Endothelial cell of umbilical vein (primary cell): ENCODE results near the gene MED25. TPM values are rescaled to one million over a fixed set of nuclear protein-coding genes. Genes with fewer than 3 reads are reported as not detected.

Source experiments
- BruUV-seq: library from RNA; stranded (reverse); fragments of 400-500 nt; replicated peaks from 2 replicates; lab custom pipeline; 2021; lab: Mats Ljungman, UMichigan
- CTCF ChIA-PET: fragments of 300-600, 350-600 bp; sonication (Branson Sonifier 250); formaldehyde crosslinking; loops from one replicate; lab custom pipeline; 2021; ENCODE audit warnings: antibody characterized with exemption, inconsistent platforms; lab: Charles Lee
- POLR2A ChIA-PET: fragments of 300-600, 350-600 bp; sonication (Branson Sonifier 250); formaldehyde crosslinking; loops from one replicate; lab custom pipeline; 2021; ENCODE audit warnings: antibody characterized with exemption, inconsistent platforms; lab: Charles Lee
- DNase-seq: peaks from one replicate; pipeline ENCODE4 v3.0.0-alpha.2; 2011; ENCODE audit warnings: low read depth, low spot score
- FAIRE-seq: peaks from 2 replicates; lab custom pipeline; 2011; peaks lifted over from hg19 to GRCh38; lab: Jason Lieb, UNC
- H2AFZ ChIP-seq: 2 replicates; pipeline ENCODE4 v1.6.0; 2012; ENCODE audit warnings: low read depth, low read length, control low read depth, inconsistent platforms
- H3K27ac ChIP-seq: 2 replicates; pipeline ENCODE4 v1.5.1; 2011; ENCODE audit warnings: low read depth, mild to moderate bottlenecking, control low read depth, low read length, moderate library complexity; ENCODE audit not compliant: insufficient read depth
- H3K27me3 ChIP-seq, 2 experiments: 2 replicates each; pipeline versions ENCODE4 v1.6.0 to v1.6.1; 2011; ENCODE audit warnings: low read length in 2 of 2, mixed read lengths in 1 of 2; ENCODE audit not compliant: control insufficient read depth in 2 of 2, insufficient read depth in 2 of 2
- H3K36me3 ChIP-seq, 2 experiments: 2 replicates in 1 of 2; 3 replicates in 1 of 2; pipeline ENCODE4 v1.5.1; 2011; ENCODE audit warnings: low read length in 2 of 2, mild to moderate bottlenecking in 1 of 2, moderate library complexity in 1 of 2; ENCODE audit not compliant: control insufficient read depth in 2 of 2, insufficient read depth in 2 of 2; ENCODE audit errors: extremely low read depth in 1 of 2
- H3K4me1 ChIP-seq: 3 replicates; pipeline ENCODE4 v1.5.1; 2011; ENCODE audit warnings: mild to moderate bottlenecking, low read length; ENCODE audit not compliant: control insufficient read depth, insufficient read depth; ENCODE audit errors: extremely low read depth
- H3K4me2 ChIP-seq: 2 replicates; pipeline ENCODE4 v1.6.1; 2011; ENCODE audit warnings: low read length, control low read depth, mixed read lengths; ENCODE audit not compliant: insufficient read depth
- H3K4me3 ChIP-seq, 3 experiments: fragments of 200-600 bp in 1 of 3; sonication (generic), shearing (Covaris generic) in 1 of 3; replicated peaks in 1 of 3; 2 replicates each; pipeline ENCODE4 v1.5.1; 2011 to 2016; ENCODE audit warnings: control low read depth in 3 of 3, low read length in 3 of 3, mild to moderate bottlenecking in 2 of 3, inconsistent platforms in 1 of 3, low read depth in 1 of 3, moderate library complexity in 1 of 3; ENCODE audit not compliant: insufficient read depth in 1 of 3
- H3K79me2 ChIP-seq: 2 replicates; pipeline ENCODE4 v1.6.0; 2012; ENCODE audit warnings: low read length, inconsistent platforms; ENCODE audit not compliant: control insufficient read depth, insufficient read depth
- H3K9ac ChIP-seq: replicated peaks from 2 replicates; pipeline ENCODE3; 2011; ENCODE audit warnings: low read length, control low read depth; ENCODE audit not compliant: insufficient read depth; ENCODE audit errors: extremely low read depth
- H3K9me1 ChIP-seq: replicated peaks from 3 replicates; pipeline ENCODE4 v1.6.0; 2011; ENCODE audit warnings: mild to moderate bottlenecking, low read length; ENCODE audit not compliant: control insufficient read depth, insufficient read depth; ENCODE audit errors: extremely low read depth
- H3K9me3 ChIP-seq: replicated peaks from 2 replicates; pipeline ENCODE4 v1.5.1; 2012; ENCODE audit warnings: low read length, inconsistent platforms; ENCODE audit not compliant: control insufficient read depth, insufficient read depth
- H4K20me1 ChIP-seq: replicated peaks from 2 replicates; pipeline ENCODE3; 2011; ENCODE audit warnings: mild to moderate bottlenecking, low read length; ENCODE audit not compliant: control insufficient read depth, insufficient read depth; ENCODE audit errors: extremely low read depth
- EZH2 ChIP-seq: IDR thresholded peaks from 2 replicates; pipeline ENCODE4 v1.6.1; 2012; ENCODE audit warnings: borderline replicate concordance, low read depth, mild to moderate bottlenecking, moderate library complexity, low read length, inconsistent platforms; ENCODE audit not compliant: severe bottlenecking
- FOS ChIP-seq: IDR thresholded peaks from 2 replicates; pipeline ENCODE4 v1.6.1; 2011; ENCODE audit warnings: mild to moderate bottlenecking, low read length, moderate library complexity, borderline replicate concordance; ENCODE audit not compliant: insufficient read depth
- GATA2 ChIP-seq: IDR thresholded peaks from 2 replicates; pipeline ENCODE4 v1.7.0; 2011; ENCODE audit warnings: low read depth, mild to moderate bottlenecking, moderate library complexity, mixed read lengths, low read length; ENCODE audit not compliant: insufficient read length, insufficient read depth
- JUN ChIP-seq: IDR thresholded peaks from 2 replicates; pipeline ENCODE4 v1.6.1; 2011; ENCODE audit warnings: borderline replicate concordance, low read depth; ENCODE audit not compliant: insufficient read length, insufficient read depth
- MYC ChIP-seq: IDR thresholded peaks from one replicate; pipeline ENCODE4 v1.6.1; 2011; ENCODE audit warnings: mild to moderate bottlenecking, low read depth, low read length
- POLR2A ChIP-seq: IDR thresholded peaks from 2 replicates; pipeline ENCODE4 v1.6.1; 2012; ENCODE audit warnings: low read depth, mild to moderate bottlenecking, control low read depth, low read length
- POLR2AphosphoS5 ChIP-seq: IDR thresholded peaks from 2 replicates; pipeline ENCODE4 v1.6.1; 2012; ENCODE audit warnings: low read depth, mild to moderate bottlenecking, control low read depth, low read length, moderate library complexity; ENCODE audit not compliant: insufficient read depth
- dilution Hi-C: fragments of 300-500 bp; cut with MboI; formaldehyde crosslinking; loops from one replicate; pipeline ENCODE4 v1.15.0; 2019; ENCODE audit warnings: low sequenced_read_pairs; ENCODE audit not compliant: extremely low pct_ligation_motif_present
- intact Hi-C: fragments of 100-400 bp; cut with micrococcal nuclease; formaldehyde crosslinking; loops from one replicate; pipeline ENCODE4 v1.10.0; 2022
- polyA plus RNA-seq, 4 experiments: library from polyadenylated mRNA; depleted of rRNA in 3 of 4; stranded (reverse) in 3 of 4; unstranded in 1 of 4; fragments of >200 nt; gene quantifications; 2 replicates each; pipeline versions ENCODE4 v1.2.1 to v1.2.3, GENCODE V29; 2011 to 2012; ENCODE audit warnings: missing spikeins in 1 of 4
- total RNA-seq: library from RNA; stranded (reverse); gene quantifications from 2 replicates; pipeline ENCODE4 v1.2.3, GENCODE V29; 2021
- TF ChIP-seq, protein P1 (sequence below), 2 donors: IDR thresholded peaks; 1 replicate in 1 of 2; 2 replicates in 1 of 2; pipeline ENCODE4 v1.5.1; 2011; ENCODE audit warnings: low read length in 2 of 2, mild to moderate bottlenecking in 2 of 2, moderate library complexity in 2 of 2, control low read depth in 1 of 2, inconsistent platforms in 1 of 2, low read depth in 1 of 2; ENCODE audit not compliant: insufficient read depth in 1 of 2; ENCODE audit errors: extremely low read depth in 1 of 2
- TF ChIP-seq, protein P2 (sequence below): IDR thresholded peaks from 2 replicates; pipeline ENCODE4 v1.6.1; 2011; ENCODE audit not compliant: insufficient read depth, insufficient read length

MED25 gene
- total and polyA plus RNA-seq, 2 donors (not counting 3 experiments of a cell fraction or from before 2014, with no cell fraction given) = 31.7 to 62.9 TPM

DNA sequence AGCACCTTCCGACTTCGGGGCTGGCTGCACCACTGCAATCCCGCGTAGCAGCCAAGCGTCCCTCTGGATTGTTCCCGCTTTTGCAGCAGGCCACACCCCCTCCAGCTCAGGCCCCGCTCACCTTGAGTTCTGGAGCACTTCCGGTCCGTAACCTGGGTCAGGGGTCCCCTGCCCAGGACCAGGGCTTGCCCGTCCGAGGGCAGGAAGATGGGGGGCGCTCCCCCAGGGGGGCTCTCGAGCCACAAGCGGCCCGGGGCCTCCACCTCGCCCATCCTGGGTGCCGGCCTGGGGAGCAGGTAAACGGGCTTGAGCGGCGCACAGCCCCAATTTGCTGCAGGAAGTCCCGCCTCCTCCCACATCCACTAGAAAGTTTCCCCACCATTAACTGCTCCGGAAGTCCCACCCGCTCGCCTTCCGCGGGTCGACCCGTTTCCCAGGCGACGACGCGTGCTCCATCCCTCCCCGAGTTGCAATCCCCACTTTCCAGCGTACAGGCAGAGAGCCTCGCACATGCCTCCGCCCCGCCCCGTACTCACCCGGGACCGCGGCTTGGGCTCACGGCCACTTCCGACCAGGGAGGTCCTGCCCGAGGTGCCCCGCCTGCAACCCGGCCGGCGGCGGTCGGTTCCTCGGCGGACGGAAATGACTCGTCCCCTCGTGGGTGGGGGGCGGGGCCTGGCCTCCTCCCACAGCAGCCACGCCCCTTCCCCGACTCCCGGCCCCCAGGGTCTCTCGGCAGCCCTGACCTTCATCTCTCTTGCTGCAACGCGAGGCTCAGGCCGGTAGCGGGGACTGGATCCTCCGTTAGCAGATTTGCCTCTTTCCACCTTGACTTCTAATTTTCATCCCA lies 49.1 kb downstream of the MED25 start, which contains the start of gene PNKP:
TSS of gene PNKP (minus strand) at position 644 of the 850 bp plus-strand sequence. CDS start at position 272, 372 bp downstream.
- Histone ChIP-seq H3K4me2 (peak within 1 kb of the TSS; percentile 91), H3K79me2 (peaks cover 26% of the 10 kb centered on the region), H3K9me3 (no peaks in the 10 kb centered on the region), H3K4me3 (peak within 1 kb of the TSS; percentile 70 to 78 (median 78)), H3K27ac (peak within 1 kb of the TSS; percentile 87), H3K9me1 (no peaks in the 10 kb centered on the region), H4K20me1 (no peaks in the 10 kb centered on the region), H3K9ac (peak within 1 kb of the TSS; percentile 49), H3K27me3 (no peaks in the 10 kb centered on the region), H2AFZ (peak within 1 kb of the TSS; percentile 71), H3K4me1 (peaks cover 26% of the 10 kb centered on the region), H3K36me3 (peaks cover 13 to 22% of the 10 kb centered on the region in 2 experiments)
- dilution Hi-C loops (no loop called here), intact Hi-C loops (loop anchor here (1.0 to 5.0 kb wide), 5 partner anchors 17 to 275 kb away; partner anchors contain the start of genes FUZ, PRMT1 and PRR12)
- DNase-seq = peak; percentile 93
- ChIA-PET CTCF (interaction anchor here (1.0 kb wide), 1 partner anchor 10 kb away, joined by 4 read pairs; the partner anchor contains the start of genes AKT1S1 and TBC1D17), POLR2A (interaction anchor here (0.7 kb wide), 2 partner anchors 10 to 60 kb away, joined by 3 to 5 read pairs; partner anchors contain the start of gene AKT1S1)
- peak; percentile 88 for FAIRE-seq
- no peak for TF ChIP-seq JUN
- TF ChIP-seq GATA2 = no peak
- peak; percentile 89 for TF ChIP-seq POLR2A
- TF ChIP-seq, protein P1, sequence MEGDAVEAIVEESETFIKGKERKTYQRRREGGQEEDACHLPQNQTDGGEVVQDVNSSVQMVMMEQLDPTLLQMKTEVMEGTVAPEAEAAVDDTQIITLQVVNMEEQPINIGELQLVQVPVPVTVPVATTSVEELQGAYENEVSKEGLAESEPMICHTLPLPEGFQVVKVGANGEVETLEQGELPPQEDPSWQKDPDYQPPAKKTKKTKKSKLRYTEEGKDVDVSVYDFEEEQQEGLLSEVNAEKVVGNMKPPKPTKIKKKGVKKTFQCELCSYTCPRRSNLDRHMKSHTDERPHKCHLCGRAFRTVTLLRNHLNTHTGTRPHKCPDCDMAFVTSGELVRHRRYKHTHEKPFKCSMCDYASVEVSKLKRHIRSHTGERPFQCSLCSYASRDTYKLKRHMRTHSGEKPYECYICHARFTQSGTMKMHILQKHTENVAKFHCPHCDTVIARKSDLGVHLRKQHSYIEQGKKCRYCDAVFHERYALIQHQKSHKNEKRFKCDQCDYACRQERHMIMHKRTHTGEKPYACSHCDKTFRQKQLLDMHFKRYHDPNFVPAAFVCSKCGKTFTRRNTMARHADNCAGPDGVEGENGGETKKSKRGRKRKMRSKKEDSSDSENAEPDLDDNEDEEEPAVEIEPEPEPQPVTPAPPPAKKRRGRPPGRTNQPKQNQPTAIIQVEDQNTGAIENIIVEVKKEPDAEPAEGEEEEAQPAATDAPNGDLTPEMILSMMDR (IDR thresholded peaks at IDR 0.05; ENCODE audit: extremely low read depth in 1 of 2, insufficient read depth in 1 of 2, low read depth in 1 of 2, low read length in 2 of 2) = no peak
- TF ChIP-seq MYC = no peak
- no peak for TF ChIP-seq EZH2
- TF ChIP-seq, protein P2, sequence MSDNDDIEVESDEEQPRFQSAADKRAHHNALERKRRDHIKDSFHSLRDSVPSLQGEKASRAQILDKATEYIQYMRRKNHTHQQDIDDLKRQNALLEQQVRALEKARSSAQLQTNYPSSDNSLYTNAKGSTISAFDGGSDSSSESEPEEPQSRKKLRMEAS = peak; percentile 52
- TF ChIP-seq POLR2AphosphoS5 = peak; percentile 88
- peak; percentile 46 for TF ChIP-seq FOS
- BruUV-seq = no TSS peak
